SU-DHL-6 (cell line): ENCODE data around the gene NCAPD3.

Source experiments
- CTCF ChIP-seq: fragments of 200-600 bp; sonication (generic); IDR thresholded peaks from one replicate; pipeline ENCODE4 v1.5.1; 2017; ENCODE audit warnings: antibody characterized with exemption, mild to moderate bottlenecking, low read length, moderate library complexity; ENCODE audit not compliant: insufficient read depth, poor library complexity, severe bottlenecking
- EZH2phosphoT487 ChIP-seq: fragments of 200-600 bp; sonication (generic), shearing (Covaris generic); conservative IDR thresholded peaks from 2 replicates; pipeline ENCODE4 v1.6.1; 2018; ENCODE audit warnings: mild to moderate bottlenecking, antibody characterized with exemption, low read length, moderate library complexity, mixed read lengths

- no peak for TF ChIP-seq CTCF
- TF ChIP-seq EZH2phosphoT487, result no peak
Measured at GRCh38 chr11:134171951-134172350, 51.8 kb downstream of the NCAPD3 start.
